ENCODE results near the gene KIAA0319L.
A peak's percentile ranks its signal among the peaks of the same experiment; 100 is the strongest.

Gene KIAA0319L

GRCh38 chr1:35554266-35555211, 2.7 kb downstream of the KIAA0319L start:
- TF ChIP-seq CTCF (IDR thresholded peaks at IDR 0.05; ENCODE audit: low read depth, low read length), result no peak
- no peak overlapping the region for H3K4me3 ChIP-seq (replicated peaks in 1 of 2; ENCODE audit: low read depth in 2 of 2, low read length in 2 of 2)
- DNase-seq (ENCODE audit: low read depth in 2 of 2), result no peak

- no peak overlapping the region for H3K4me3 ChIP-seq (replicated peaks in 1 of 2; ENCODE audit: low read depth in 2 of 2, low read length in 2 of 2)
- no peak for TF ChIP-seq CTCF (IDR thresholded peaks at IDR 0.05; ENCODE audit: low read depth, low read length)
- DNase-seq (ENCODE audit: low read depth in 2 of 2), result no peak
Observed at GRCh38 chr1:35553851-35554250, 3.4 kb downstream of the KIAA0319L start.

GRCh38 chr1:35546614-35547013, 10.6 kb downstream of the KIAA0319L start:
- no peak for TF ChIP-seq CTCF (IDR thresholded peaks at IDR 0.05; ENCODE audit: low read depth, low read length)
- no peak overlapping the region for H3K4me3 ChIP-seq (replicated peaks in 1 of 2; ENCODE audit: low read depth in 2 of 2, low read length in 2 of 2)
- no peak for DNase-seq (ENCODE audit: low read depth in 2 of 2)

GRCh38 chr1:35544976-35545375, 12.2 kb downstream of the KIAA0319L start:
- DNase-seq (ENCODE audit: low read depth in 2 of 2), result peak; percentile 53 to 80
- no peak for TF ChIP-seq CTCF (IDR thresholded peaks at IDR 0.05; ENCODE audit: low read depth, low read length)
- H3K4me3 ChIP-seq (replicated peaks in 1 of 2; ENCODE audit: low read depth in 2 of 2, low read length in 2 of 2), result no peak overlapping the region

GRCh38 chr1:35539824-35540261, 17.4 kb downstream of the KIAA0319L start:
- no peak overlapping the region for H3K4me3 ChIP-seq (replicated peaks in 1 of 2; ENCODE audit: low read depth in 2 of 2, low read length in 2 of 2)
- peak; percentile 49 to 53 for DNase-seq (ENCODE audit: low read depth in 2 of 2)

GRCh38 chr1:35539073-35539823, 18.0 kb downstream of the KIAA0319L start:
- no peak overlapping the region for H3K4me3 ChIP-seq (replicated peaks in 1 of 2; ENCODE audit: low read depth in 2 of 2, low read length in 2 of 2)

More at GRCh38 chr1:35539824-35540261, 17.4 kb downstream of the KIAA0319L start:
- TF ChIP-seq CTCF (IDR thresholded peaks at IDR 0.05; ENCODE audit: low read depth, low read length), result no peak

More at GRCh38 chr1:35539073-35539823, 18.0 kb downstream of the KIAA0319L start:
- no peak for TF ChIP-seq CTCF (IDR thresholded peaks at IDR 0.05; ENCODE audit: low read depth, low read length)
- DNase-seq (ENCODE audit: low read depth in 2 of 2), result peak in 1 of 2 donors; percentile 45

All from cardiac fibroblast (primary cell).